Thoracic aorta (tissue), 2 donors: ENCODE measurements around the gene TENM4. TPM values are rescaled to one million over a fixed set of nuclear protein-coding genes. Genes with fewer than 3 reads are reported as not detected.

Experiments used
- ATAC-seq: fragments of 150-250 bp; one replicate; pipeline ENCODE4 v1.8.0; 2017; ENCODE audit warnings: low read depth; ENCODE audit not compliant: insufficient number of reproducible peaks, low FRiP score
- DNase-seq: peaks from one replicate; pipeline ENCODE4 v3.0.0-alpha.2; 2020; ENCODE audit warnings: low spot score
- H3K27ac ChIP-seq, 2 donors: fragments of 200-600 bp; sonication (generic); 1 replicate in 1 of 2; 2 replicates in 1 of 2; pipeline ENCODE4 v1.5.1; 2016; ENCODE audit warnings: mild to moderate bottlenecking in 2 of 2, moderate library complexity in 2 of 2
- H3K27me3 ChIP-seq: fragments of 200-600 bp; sonication (generic); replicated peaks from 2 replicates; pipeline ENCODE4 v1.6.0; 2016; ENCODE audit warnings: mild to moderate bottlenecking; ENCODE audit not compliant: insufficient read depth
- H3K36me3 ChIP-seq: fragments of 200-600 bp; sonication (generic); one replicate; pipeline ENCODE4 v1.5.1; 2016
- H3K4me1 ChIP-seq, 2 donors: fragments of 200-600 bp; sonication (generic); 1 replicate in 1 of 2; 2 replicates in 1 of 2; pipeline versions ENCODE4 v1.5.1 to v1.6.0; 2016; ENCODE audit warnings: low read depth in 2 of 2, mild to moderate bottlenecking in 1 of 2; ENCODE audit not compliant: control insufficient read depth in 1 of 2
- H3K4me3 ChIP-seq: fragments of 200-600 bp; sonication (generic); 2 replicates; pipeline ENCODE4 v1.5.1; 2016; ENCODE audit warnings: mild to moderate bottlenecking
- H3K9me3 ChIP-seq: fragments of 200-600 bp; sonication (generic); 2 replicates; pipeline ENCODE4 v1.5.1; 2016
- CTCF ChIP-seq: fragments of 200-600 bp; sonication (generic); IDR thresholded peaks from one replicate; pipeline ENCODE4 v1.5.1; 2019; ENCODE audit warnings: antibody characterized with exemption
- total RNA-seq, 2 donors: library from RNA; depleted of rRNA; stranded (reverse); fragments of >200 nt; gene quantifications; one replicate each; pipeline versions ENCODE4 v1.1.0 to v1.2.3, GENCODE V29; 2016

Gene TENM4
- total RNA-seq, 2 donors from 2014 or later, result 6.1 to 13.3 TPM

GRCh38 chr11:79415411-79415810, 25.4 kb downstream of the TENM4 start:
- TF ChIP-seq CTCF, result no peak
- Histone ChIP-seq H3K4me3 (no peak overlapping the region), H3K36me3 (no peaks in the 10 kb centered on the region), H3K27me3 (no peaks in the 10 kb centered on the region), H3K27ac (peak overlapping the region; percentile 64 to 66), H3K4me1 (peaks cover 6 to 29% of the 10 kb centered on the region in 2 donors), H3K9me3 (no peaks in the 10 kb centered on the region)
- ATAC-seq, result no peak
- DNase-seq, result no peak

GRCh38 chr11:79414644-79415317, 26.0 kb downstream of the TENM4 start:
- peaks cover 6 to 29% of the 10 kb centered on the region in 2 donors for H3K4me1 ChIP-seq
- peak overlapping the region; percentile 22 for H3K4me3 ChIP-seq
- DNase-seq (no peak), ATAC-seq (no peak)
- H3K9me3 ChIP-seq, result no peaks in the 10 kb centered on the region
- H3K36me3 ChIP-seq, result no peaks in the 10 kb centered on the region
- H3K27ac ChIP-seq, result peak overlapping the region; percentile 64 to 66
- H3K27me3 ChIP-seq, result no peaks in the 10 kb centered on the region
- no peak for TF ChIP-seq CTCF

GRCh38 chr11:79414041-79414440, 26.8 kb downstream of the TENM4 start:
- Histone ChIP-seq H3K4me3 (peak overlapping the region; percentile 22), H3K27ac (peak overlapping the region; percentile 64 to 66), H3K36me3 (no peaks in the 10 kb centered on the region), H3K4me1 (peaks cover 6 to 29% of the 10 kb centered on the region in 2 donors), H3K27me3 (no peaks in the 10 kb centered on the region), H3K9me3 (no peaks in the 10 kb centered on the region)
- DNase-seq (no peak), ATAC-seq (no peak)
- TF ChIP-seq CTCF, result no peak

- H3K27me3 ChIP-seq, result no peaks in the 10 kb centered on the region
- H3K4me3 ChIP-seq, result no peak overlapping the region
- peak overlapping the region in 1 of 2 donors; percentile 4 for H3K27ac ChIP-seq
- H3K9me3 ChIP-seq, result no peaks in the 10 kb centered on the region
- peak; percentile 45 for ATAC-seq
- DNase-seq, result peak; percentile 45
- H3K36me3 ChIP-seq, result no peaks in the 10 kb centered on the region
- no peak for TF ChIP-seq CTCF
- H3K4me1 ChIP-seq, result peaks cover 6 to 29% of the 10 kb centered on the region in 2 donors
Measured at GRCh38 chr11:79413268-79413667, 27.6 kb downstream of the TENM4 start.

- H3K27me3 ChIP-seq, result no peaks in the 10 kb centered on the region
- ATAC-seq, result no peak
- peak overlapping the region in 1 of 2 donors; percentile 4 for H3K27ac ChIP-seq
- no peaks in the 10 kb centered on the region for H3K36me3 ChIP-seq
- DNase-seq, result no peak
- H3K9me3 ChIP-seq, result no peaks in the 10 kb centered on the region
- no peak overlapping the region for H3K4me3 ChIP-seq
- TF ChIP-seq CTCF, result no peak
- peaks cover 6 to 29% of the 10 kb centered on the region in 2 donors for H3K4me1 ChIP-seq
Measured at GRCh38 chr11:79412761-79413160, 28.1 kb downstream of the TENM4 start.
